SK-N-SH treated with all-trans-retinoic acid at 6 μM for 48 hours (cell line): ENCODE measurements around the gene DENND2A.

Experiments
- ATAC-seq: fragments of 200-7000 bp; cut with Tn5 transposase; 3 replicates; pipeline ENCODE4 v1.9.1; 2020; ENCODE audit warnings: mild to moderate bottlenecking, moderate library complexity
- BACH2 ChIP-seq: fragments of 250-450 bp; sonication (Bioruptor Pico); IDR thresholded peaks from 2 replicates; pipeline ENCODE4 v1.9.0; 2021; ENCODE audit warnings: mild to moderate bottlenecking, borderline replicate concordance
- CREB5 ChIP-seq: fragments of 250-450 bp; sonication (Bioruptor Pico); IDR thresholded peaks from 2 replicates; pipeline ENCODE4 v1.5.1; 2020; ENCODE audit warnings: low read depth, mild to moderate bottlenecking, moderate library complexity
- CSDC2 ChIP-seq: fragments of 250-450 bp; sonication (Bioruptor Pico); IDR thresholded peaks from 2 replicates; pipeline ENCODE4 v1.5.0; 2020; ENCODE audit warnings: mild to moderate bottlenecking, moderate library complexity
- CSRNP3 ChIP-seq: fragments of 250-450 bp; sonication (Bioruptor Pico); IDR thresholded peaks from 2 replicates; pipeline ENCODE4 v1.5.1; 2021; ENCODE audit warnings: mild to moderate bottlenecking, moderate library complexity
- ESRRG ChIP-seq: fragments of 250-450 bp; sonication (Bioruptor Pico); IDR thresholded peaks from 2 replicates; pipeline ENCODE4 v1.6.1; 2021; ENCODE audit warnings: mild to moderate bottlenecking
- GLIS3 ChIP-seq: fragments of 250-450 bp; sonication (Bioruptor Pico); IDR thresholded peaks from 2 replicates; pipeline ENCODE4 v1.5.0; 2020; ENCODE audit warnings: mild to moderate bottlenecking, moderate library complexity
- OSR1 ChIP-seq: fragments of 250-450 bp; sonication (Bioruptor Pico); IDR thresholded peaks from 2 replicates; pipeline ENCODE4 v1.8.0; 2022; ENCODE audit warnings: moderate library complexity, mild to moderate bottlenecking, inconsistent platforms
- PATZ1 ChIP-seq: fragments of 250-450 bp; sonication (Bioruptor Pico); IDR thresholded peaks from 2 replicates; pipeline ENCODE4 v1.8.0; 2020; ENCODE audit warnings: mild to moderate bottlenecking, moderate library complexity, borderline replicate concordance
- POU6F1 ChIP-seq: fragments of 250-450 bp; sonication (Bioruptor Pico); IDR thresholded peaks from 2 replicates; pipeline ENCODE4 v1.8.0; 2021; ENCODE audit warnings: low read depth, mild to moderate bottlenecking, moderate library complexity, borderline replicate concordance
- PPARA ChIP-seq: fragments of 250-450 bp; sonication (Bioruptor Pico); IDR thresholded peaks from 2 replicates; pipeline ENCODE4 v1.5.0; 2020; ENCODE audit warnings: mild to moderate bottlenecking, borderline replicate concordance
- SNAI2 ChIP-seq: fragments of 250-450 bp; sonication (Bioruptor Pico); IDR thresholded peaks from 2 replicates; pipeline ENCODE4 v1.5.0; 2020; ENCODE audit warnings: mild to moderate bottlenecking, moderate library complexity
- TCF4 ChIP-seq: fragments of 250-450 bp; sonication (Bioruptor Pico); IDR thresholded peaks from 2 replicates; pipeline ENCODE4 v1.8.0; 2021; ENCODE audit warnings: mild to moderate bottlenecking, moderate library complexity, borderline replicate concordance
- TSHZ2 ChIP-seq: fragments of 250-450 bp; sonication (Bioruptor Pico); IDR thresholded peaks from 2 replicates; pipeline ENCODE4 v1.5.0; 2020; ENCODE audit warnings: mild to moderate bottlenecking, moderate library complexity
- ZC3H10 ChIP-seq: fragments of 250-450 bp; sonication (Bioruptor Pico); IDR thresholded peaks from 2 replicates; pipeline ENCODE4 v1.5.1; 2021; ENCODE audit warnings: mild to moderate bottlenecking, moderate library complexity
- ZFP3 ChIP-seq: fragments of 250-450 bp; sonication (Bioruptor Pico); IDR thresholded peaks from 2 replicates; pipeline ENCODE4 v1.5.0; 2020; ENCODE audit warnings: mild to moderate bottlenecking, moderate library complexity
- ZFP30 ChIP-seq: fragments of 450-650 bp; formaldehyde crosslinking; IDR thresholded peaks from 2 replicates; pipeline ENCODE4 v1.5.0; 2022; ENCODE audit warnings: mild to moderate bottlenecking, moderate library complexity
- ZNF70 ChIP-seq: fragments of 450-650 bp; formaldehyde crosslinking; IDR thresholded peaks from 2 replicates; pipeline ENCODE4 v1.5.0; 2020; ENCODE audit warnings: mild to moderate bottlenecking, moderate library complexity
- ZNF8 ChIP-seq: fragments of 450-650 bp; formaldehyde crosslinking; IDR thresholded peaks from 2 replicates; pipeline ENCODE4 v1.5.0; 2020; ENCODE audit warnings: mild to moderate bottlenecking, moderate library complexity

DENND2A gene

GRCh38 chr7:140577651-140578050 lies 63.0 kb downstream of the DENND2A start:
- no peak for ATAC-seq
- TF ChIP-seq ZFP30 (CRISPR knock-in tag) (no peak), TCF4 (CRISPR knock-in tag) (no peak), CREB5 (no peak)

GRCh38 chr7:140576589-140576988 lies 64.0 kb downstream of the DENND2A start:
- TF ChIP-seq POU6F1 (no peak), ZFP3 (CRISPR knock-in tag) (no peak), CSRNP3 (CRISPR knock-in tag) (no peak), TCF4 (CRISPR knock-in tag) (no peak), CSDC2 (CRISPR knock-in tag) (no peak), OSR1 (CRISPR knock-in tag) (no peak), GLIS3 (CRISPR knock-in tag) (no peak), BACH2 (no peak), CREB5 (no peak), ESRRG (no peak)

GRCh38 chr7:140571538-140572122 lies 69.0 kb downstream of the DENND2A start:
- TF ChIP-seq ZNF70 (CRISPR knock-in tag) (no peak), SNAI2 (CRISPR knock-in tag) (no peak), TSHZ2 (CRISPR knock-in tag) (no peak), BACH2 (no peak), GLIS3 (CRISPR knock-in tag) (no peak), TCF4 (CRISPR knock-in tag) (no peak)
- ATAC-seq = no peak

More at GRCh38 chr7:140576589-140576988, 64.0 kb downstream of the DENND2A start:
- ATAC-seq = no peak

- ATAC-seq = no peak
- no peak for TF ChIP-seq ZFP3 (CRISPR knock-in tag)
- no peak for TF ChIP-seq CSDC2 (CRISPR knock-in tag)
- TF ChIP-seq ZNF8 = no peak
- TF ChIP-seq PATZ1 (CRISPR knock-in tag) = no peak
- no peak for TF ChIP-seq CSRNP3 (CRISPR knock-in tag)
- TF ChIP-seq ZNF70 (CRISPR knock-in tag) = no peak
- TF ChIP-seq CREB5 = no peak
- no peak for TF ChIP-seq GLIS3 (CRISPR knock-in tag)
- TF ChIP-seq ESRRG = no peak
- TF ChIP-seq ZC3H10 (CRISPR knock-in tag) = no peak
- TF ChIP-seq ZFP30 (CRISPR knock-in tag) = no peak
- TF ChIP-seq PPARA (CRISPR knock-in tag) = no peak
- no peak for TF ChIP-seq TCF4 (CRISPR knock-in tag)
Measured at GRCh38 chr7:140570120-140570519, 70.5 kb downstream of the DENND2A start.
